Left ventricle myocardium inferior (tissue), 1 donor: ENCODE measurements around the gene DYNC1LI2. TPM values are rescaled to one million over a fixed set of nuclear protein-coding genes. Genes with fewer than 3 reads are reported as not detected.

Experiments used
- DNase-seq: peaks from one replicate; pipeline ENCODE4 v3.0.0-alpha.2; 2020
- H3K27ac ChIP-seq: fragments of 200-600 bp; replicated peaks from 2 replicates; pipeline ENCODE4 v1.8.0; 2021
- H3K27me3 ChIP-seq: fragments of 200-600 bp; 2 replicates; pipeline ENCODE4 v1.8.0; 2021; ENCODE audit warnings: low read depth
- H3K36me3 ChIP-seq: fragments of 200-600 bp; 2 replicates; pipeline ENCODE4 v1.8.0; 2021
- H3K4me1 ChIP-seq: fragments of 200-600 bp; 2 replicates; pipeline ENCODE4 v1.8.0; 2021
- H3K4me3 ChIP-seq: fragments of 200-600 bp; 2 replicates; pipeline ENCODE4 v1.8.0; 2021; ENCODE audit warnings: mild to moderate bottlenecking, moderate library complexity
- H3K9me3 ChIP-seq: fragments of 200-600 bp; replicated peaks from 2 replicates; pipeline ENCODE4 v1.8.0; 2021
- CTCF ChIP-seq: fragments of 200-600 bp; IDR thresholded peaks from 2 replicates; pipeline ENCODE4 v1.8.0; 2021; ENCODE audit warnings: antibody characterized with exemption, mild to moderate bottlenecking, borderline replicate concordance
- intact Hi-C: fragments of 100-400 bp; cut with micrococcal nuclease; formaldehyde crosslinking; loops from one replicate; pipeline ENCODE4 v1.11.0; 2022
- total RNA-seq: library from RNA; stranded (reverse); fragmentation: NEBNext Ultra II Directional; extraction: Animal tissue kit (Norgen Biotek cat#: 25700); gene quantifications from one replicate; pipeline ENCODE4 v1.2.1, GENCODE V29; 2021
- donor health status: DM: no; HTN: yes; CAD: no; lungs with severe emphysema.

Gene DYNC1LI2
- total RNA-seq, 1 donor from 2014 or later, result 82.9 TPM

GRCh38 chr16:66740010-66740409 lies 11.4 kb downstream of the DYNC1LI2 start:
- intact Hi-C loops, result no loop called here
- DNase-seq, result no peak
- no peaks in the 10 kb centered on the region for H3K9me3 ChIP-seq
- H3K27ac ChIP-seq, result peak overlapping the region; percentile 87
- peak; percentile 63 for TF ChIP-seq CTCF
- H3K27me3 ChIP-seq, result no peaks in the 10 kb centered on the region
- H3K36me3 ChIP-seq, result peaks cover 64% of the 10 kb centered on the region
- no peak overlapping the region for H3K4me3 ChIP-seq
- peaks cover 73% of the 10 kb centered on the region for H3K4me1 ChIP-seq

- Histone ChIP-seq H3K27ac (no peak overlapping the region), H3K9me3 (no peaks in the 10 kb centered on the region), H3K4me3 (no peak overlapping the region), H3K36me3 (peaks cover 75% of the 10 kb centered on the region), H3K4me1 (peaks cover 38% of the 10 kb centered on the region), H3K27me3 (no peaks in the 10 kb centered on the region)
- no peak for DNase-seq
- intact Hi-C loops, result no loop called here
- TF ChIP-seq CTCF, result no peak
Measured at GRCh38 chr16:66735891-66736290, 15.5 kb downstream of the DYNC1LI2 start.

GRCh38 chr16:66731101-66731500 lies 20.3 kb downstream of the DYNC1LI2 start:
- intact Hi-C loops, result no loop called here
- Histone ChIP-seq H3K36me3 (peaks cover 92% of the 10 kb centered on the region), H3K9me3 (no peaks in the 10 kb centered on the region), H3K27me3 (no peaks in the 10 kb centered on the region), H3K4me1 (peaks cover 11% of the 10 kb centered on the region), H3K4me3 (no peak overlapping the region), H3K27ac (no peak overlapping the region)
- no peak for TF ChIP-seq CTCF
- DNase-seq, result no peak

GRCh38 chr16:66728804-66729203 lies 22.6 kb downstream of the DYNC1LI2 start:
- no peaks in the 10 kb centered on the region for H3K27me3 ChIP-seq
- peaks cover 11% of the 10 kb centered on the region for H3K4me1 ChIP-seq
- H3K36me3 ChIP-seq, result peaks cover 92% of the 10 kb centered on the region
- peak overlapping the region; percentile 0 for H3K27ac ChIP-seq
- H3K9me3 ChIP-seq, result no peaks in the 10 kb centered on the region
- no peak overlapping the region for H3K4me3 ChIP-seq
- intact Hi-C loops, result loop anchor here (10.0 kb wide), 1 partner anchor 136 kb away; no protein-coding TSS in a partner anchor
- no peak for DNase-seq
- no peak for TF ChIP-seq CTCF

GRCh38 chr16:66728117-66728787 lies 23.2 kb downstream of the DYNC1LI2 start:
- peak; percentile 80 for TF ChIP-seq CTCF
- DNase-seq, result no peak
- H3K27ac ChIP-seq, result peak overlapping the region; percentile 0
- H3K4me1 ChIP-seq, result peaks cover 11% of the 10 kb centered on the region
- intact Hi-C loops, result loop anchor here (10.0 kb wide), 1 partner anchor 137 kb away; no protein-coding TSS in a partner anchor
- peaks cover 92% of the 10 kb centered on the region for H3K36me3 ChIP-seq
- H3K9me3 ChIP-seq, result no peaks in the 10 kb centered on the region
- H3K4me3 ChIP-seq, result no peak overlapping the region
- H3K27me3 ChIP-seq, result no peaks in the 10 kb centered on the region
